GM19397 (cell line): ENCODE measurements around the gene DCBLD2.

Experiments
- ATAC-seq: cut with Tn5 transposase; IDR thresholded peaks from one replicate; pipeline ENCODE4 v1.9.1; 2021; ENCODE audit warnings: mild to moderate bottlenecking, moderate library complexity; ENCODE audit not compliant: unreplicated experiment

DCBLD2 gene

DNA sequence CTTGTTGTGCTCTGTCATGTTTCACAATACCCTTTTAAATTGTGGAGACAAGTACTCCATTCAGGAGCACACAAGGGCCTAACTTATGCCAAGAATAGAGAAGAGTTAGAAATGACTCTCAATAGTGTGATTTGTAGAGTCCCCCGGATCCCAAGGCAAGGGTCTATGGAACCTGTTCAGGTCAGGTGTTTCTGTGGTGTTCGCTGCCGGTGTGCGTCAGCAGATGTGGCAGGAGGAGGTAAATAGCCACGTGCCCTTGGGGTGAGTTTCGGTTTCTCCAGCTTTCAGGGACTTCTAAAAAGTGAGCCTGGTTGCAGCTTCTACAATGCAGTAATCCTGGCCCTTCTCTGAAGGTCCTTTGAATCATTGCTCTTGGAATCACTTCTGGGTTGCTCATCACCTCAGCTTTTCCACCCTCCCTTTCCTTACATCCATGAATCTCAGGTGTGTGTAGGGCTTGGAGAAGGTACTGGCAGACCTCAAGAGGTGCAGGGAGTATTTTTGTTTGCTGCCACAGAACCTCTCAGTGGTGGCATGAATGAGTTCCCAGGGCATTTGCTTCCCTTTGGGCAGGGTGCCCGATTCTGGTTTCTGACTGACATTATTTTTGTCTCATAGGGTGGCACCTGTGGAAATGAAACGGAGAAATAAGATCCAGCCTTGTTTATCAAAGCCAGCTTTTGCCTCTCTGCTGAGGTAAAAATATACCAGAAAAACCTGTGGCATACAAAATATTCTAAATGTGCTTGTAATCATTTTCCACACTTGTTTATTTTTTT lies 131.0 kb downstream of the DCBLD2 start:
- ATAC-seq, result no peak

DNA sequence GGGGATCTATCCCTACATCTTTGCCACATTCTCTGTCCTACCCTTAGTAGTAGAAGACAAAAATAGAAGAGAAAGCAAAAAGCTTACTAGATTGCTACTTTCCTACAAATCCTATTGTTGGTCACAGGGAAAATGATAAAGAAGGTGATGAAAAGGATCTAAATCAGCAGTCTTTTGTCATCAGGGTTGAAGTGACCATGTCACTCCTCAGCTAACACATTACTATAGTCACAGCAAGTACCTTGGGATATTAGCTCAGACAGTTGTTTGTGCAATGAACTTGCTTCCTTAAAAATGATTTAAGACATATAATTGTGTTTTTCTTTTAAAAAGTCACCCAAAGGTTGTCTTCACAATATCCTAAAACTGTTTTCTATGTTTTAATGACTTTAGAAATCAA lies 132.0 kb downstream of the DCBLD2 start:
- no peak for ATAC-seq

DNA sequence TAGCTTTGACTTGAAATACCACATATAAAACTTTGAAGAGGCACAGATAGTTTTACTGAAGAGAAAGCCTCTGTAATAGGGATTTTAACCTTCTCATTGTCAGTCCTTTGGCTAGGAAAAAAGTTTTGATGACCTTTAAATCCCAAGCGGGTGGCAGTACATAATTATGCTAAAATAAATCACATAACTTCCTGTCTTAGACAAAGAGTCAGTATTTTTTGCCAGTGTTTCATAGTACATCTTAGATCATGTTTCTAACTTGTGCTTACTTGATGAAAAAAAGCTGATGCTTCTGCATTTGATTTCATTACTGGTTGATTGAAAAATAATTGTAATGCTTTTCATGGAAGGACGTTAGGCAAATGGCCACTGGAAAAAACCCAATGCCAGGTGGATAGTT lies 132.5 kb downstream of the DCBLD2 start:
- no peak for ATAC-seq

DNA sequence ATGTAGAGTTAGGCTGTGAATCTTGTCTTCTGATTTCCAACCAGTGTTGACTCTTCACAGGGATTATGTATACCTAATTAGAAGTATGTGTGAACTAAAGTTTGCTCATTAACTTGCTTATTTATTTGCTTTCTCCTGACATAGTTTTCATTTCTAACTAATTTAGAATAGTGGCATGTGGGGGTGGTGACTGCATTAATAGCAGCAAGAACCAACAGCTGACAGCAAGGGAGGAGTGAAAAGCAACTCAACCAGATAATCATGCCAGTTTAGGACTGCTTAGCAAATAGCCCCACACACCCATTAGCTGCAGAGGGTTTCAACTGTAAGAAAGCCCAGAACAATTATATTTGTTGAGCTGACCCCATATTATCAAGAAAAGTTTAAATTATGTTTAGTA lies 134.6 kb downstream of the DCBLD2 start:
- ATAC-seq, result no peak

DNA sequence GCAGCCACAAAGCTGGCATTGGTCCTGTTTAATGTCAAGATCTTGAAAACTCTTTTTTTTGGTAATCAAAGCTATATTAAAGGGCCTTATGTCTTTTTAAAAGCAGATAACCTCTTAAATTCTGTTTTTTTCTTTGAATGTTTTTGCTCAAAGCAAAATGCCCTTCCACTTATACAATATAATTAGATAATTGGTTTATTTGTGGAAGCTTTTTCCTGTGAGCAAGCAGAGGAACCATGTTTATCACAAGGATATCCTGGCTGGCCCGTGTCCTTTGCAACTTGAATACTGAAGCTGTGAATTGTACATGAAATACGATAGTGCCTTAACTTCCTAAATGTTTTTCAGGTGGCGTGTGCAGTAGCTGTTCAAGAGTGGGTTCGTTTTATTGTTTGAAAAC lies 135.8 kb downstream of the DCBLD2 start:
- ATAC-seq, result no peak

DNA sequence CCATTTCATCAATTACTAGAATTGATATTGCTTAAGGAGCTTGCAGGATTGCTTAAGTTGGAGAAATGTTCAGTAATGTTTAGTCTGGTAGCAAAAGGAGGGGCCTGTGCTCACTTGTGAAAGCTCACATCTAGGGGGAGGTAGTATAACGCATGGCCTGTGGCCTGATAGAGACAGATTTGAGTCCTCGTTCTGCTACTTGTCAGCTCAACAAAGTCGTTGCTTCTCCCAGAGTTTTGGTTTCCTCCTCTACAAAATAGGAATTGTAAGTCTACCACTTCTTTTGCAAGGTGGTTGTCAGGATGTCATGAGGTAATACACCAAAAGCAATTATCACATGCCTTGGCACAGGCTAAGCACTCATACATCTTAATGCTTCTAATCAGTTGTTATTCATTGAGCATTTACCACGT lies 137.0 kb downstream of the DCBLD2 start:
- no peak for ATAC-seq

DNA sequence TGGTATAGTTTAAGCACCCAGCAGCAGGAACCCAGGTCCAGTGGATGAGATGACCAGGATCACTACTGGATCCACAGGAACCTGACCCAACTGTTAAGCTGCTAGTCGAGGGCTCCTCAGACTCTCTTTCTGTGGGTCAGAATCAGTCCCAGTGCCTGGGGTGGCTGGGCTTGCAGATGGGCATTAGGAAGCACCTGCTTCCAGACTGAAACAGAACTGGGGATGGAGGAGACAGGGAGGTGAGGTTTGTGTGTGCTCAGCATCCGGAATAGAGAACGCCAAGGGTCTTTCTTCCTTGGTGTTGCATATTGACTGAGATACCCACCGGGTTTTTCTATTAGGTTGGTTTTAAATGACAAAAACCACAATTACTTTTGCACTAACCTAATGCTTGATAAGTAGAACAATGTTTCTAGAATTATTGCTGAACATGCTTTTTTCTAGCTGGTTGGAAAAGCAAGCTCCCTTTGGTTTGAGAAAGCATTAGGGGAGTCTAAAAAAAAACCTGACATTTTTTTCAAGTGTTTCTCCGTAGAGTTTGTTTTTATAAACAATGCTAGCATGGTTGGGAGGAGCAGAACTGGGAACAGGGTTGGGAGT lies 137.6 kb downstream of the DCBLD2 start:
- ATAC-seq, result no peak

DNA sequence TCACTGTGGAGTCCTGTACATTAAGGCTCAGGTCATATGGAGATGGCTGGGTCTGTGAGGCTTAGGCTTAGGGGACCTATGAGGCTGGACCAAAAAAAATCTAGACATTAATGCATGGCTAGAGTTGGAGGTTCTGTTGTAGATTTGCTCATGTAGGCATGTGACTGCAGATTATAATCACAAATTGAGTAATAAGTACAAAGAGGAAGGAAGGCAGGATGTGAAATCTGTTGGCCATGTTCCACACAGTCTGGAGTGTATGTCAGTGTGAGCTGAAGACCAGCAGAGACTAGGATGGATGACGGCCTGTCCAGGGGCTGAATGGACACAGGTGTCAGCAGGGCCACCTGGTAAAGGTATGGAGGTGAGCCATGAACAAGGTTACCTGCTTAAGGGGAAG lies 138.4 kb downstream of the DCBLD2 start, which contains the start of gene ST3GAL6:
Gene ST3GAL6, plus strand, starts transcription at position 265 of the 400 bp plus-strand sequence. CDS start 5,101 bp downstream, outside the sequence.
- peak; percentile 42 for ATAC-seq

DNA sequence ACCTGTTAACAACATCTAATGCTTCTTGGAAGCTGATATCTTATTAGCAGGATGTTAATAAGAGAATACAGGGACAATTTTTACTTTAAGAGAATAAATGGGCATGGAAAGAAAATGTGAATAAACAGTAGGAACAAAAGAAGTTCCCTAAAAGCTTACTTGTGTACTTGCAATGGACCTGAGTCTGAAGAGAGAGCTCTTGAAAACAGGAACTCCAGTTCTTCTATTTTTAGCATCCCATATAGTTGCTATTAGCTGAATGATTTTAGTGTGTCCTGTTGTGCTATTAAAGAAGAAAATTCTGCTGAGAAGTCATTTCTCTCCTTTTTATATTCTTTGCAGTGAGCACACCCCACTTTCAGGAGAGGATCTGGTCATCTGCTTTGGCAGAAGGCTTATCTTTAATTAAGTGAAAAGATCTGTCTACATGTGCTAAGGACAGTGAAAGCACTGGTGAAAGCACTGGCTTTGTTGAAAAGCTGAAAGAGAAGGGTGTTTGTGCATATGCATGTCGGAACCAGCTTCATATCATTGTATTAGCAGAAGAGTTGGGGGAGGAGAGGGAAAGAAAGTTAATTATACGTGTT lies 139.8 kb downstream of the DCBLD2 start:
- no peak for ATAC-seq

DNA sequence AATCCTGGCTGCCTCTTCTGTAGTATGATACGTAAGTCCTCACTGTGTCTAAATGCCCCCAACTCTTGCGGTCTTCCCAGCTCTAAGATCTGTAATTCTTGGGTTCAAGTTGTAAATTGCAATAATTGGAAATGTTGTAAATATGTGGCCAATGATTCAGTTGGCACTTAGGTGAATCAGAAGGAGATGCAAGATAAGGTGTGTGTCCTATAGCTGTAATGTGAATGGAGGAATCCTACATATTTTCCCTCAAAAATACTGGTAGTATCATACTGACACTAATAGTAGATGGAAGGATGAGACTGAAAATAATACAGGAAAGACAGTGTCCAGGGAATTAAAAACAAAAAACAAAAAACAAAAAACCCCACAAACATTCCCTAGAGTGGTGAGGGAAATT lies 141.9 kb downstream of the DCBLD2 start:
- ATAC-seq, result no peak

DNA sequence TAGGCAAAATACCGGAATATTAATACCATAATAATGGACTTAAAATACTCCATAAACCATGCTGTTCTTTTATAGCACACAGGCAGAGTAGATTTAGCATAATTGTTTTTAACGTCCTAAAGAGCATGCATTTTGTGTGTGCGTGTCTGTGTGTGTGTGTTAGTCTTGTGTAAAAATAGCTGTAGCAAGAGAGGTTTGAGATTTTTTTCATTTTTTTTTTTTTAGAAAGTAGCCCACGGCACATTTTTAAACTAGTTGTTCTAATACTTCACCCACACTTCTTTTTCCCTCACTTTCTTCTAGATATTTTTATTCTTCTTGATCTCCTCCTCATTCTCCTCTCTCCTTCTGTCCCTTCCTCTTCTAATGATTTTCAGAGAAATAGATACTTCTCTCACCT lies 145.9 kb downstream of the DCBLD2 start:
- ATAC-seq, result no peak

DNA sequence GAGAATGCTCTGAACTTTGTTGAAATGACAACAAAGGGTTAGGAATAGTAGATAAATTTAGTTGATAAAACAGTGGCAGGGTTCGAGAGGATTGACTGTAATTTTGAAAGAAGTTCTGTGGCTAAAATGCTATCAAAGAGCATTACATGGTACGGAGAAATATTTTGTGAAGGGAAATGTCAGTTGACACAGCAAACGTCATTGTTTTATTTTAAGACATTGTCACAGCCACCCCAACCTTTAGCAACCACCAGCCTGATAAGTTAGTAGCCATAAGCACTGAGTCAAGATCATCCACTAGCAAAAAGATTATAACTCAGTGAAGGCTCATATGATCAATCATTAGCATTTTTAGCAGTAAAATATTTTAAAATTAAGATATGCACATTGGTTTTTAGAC lies 147.0 kb downstream of the DCBLD2 start:
- no peak for ATAC-seq

DNA sequence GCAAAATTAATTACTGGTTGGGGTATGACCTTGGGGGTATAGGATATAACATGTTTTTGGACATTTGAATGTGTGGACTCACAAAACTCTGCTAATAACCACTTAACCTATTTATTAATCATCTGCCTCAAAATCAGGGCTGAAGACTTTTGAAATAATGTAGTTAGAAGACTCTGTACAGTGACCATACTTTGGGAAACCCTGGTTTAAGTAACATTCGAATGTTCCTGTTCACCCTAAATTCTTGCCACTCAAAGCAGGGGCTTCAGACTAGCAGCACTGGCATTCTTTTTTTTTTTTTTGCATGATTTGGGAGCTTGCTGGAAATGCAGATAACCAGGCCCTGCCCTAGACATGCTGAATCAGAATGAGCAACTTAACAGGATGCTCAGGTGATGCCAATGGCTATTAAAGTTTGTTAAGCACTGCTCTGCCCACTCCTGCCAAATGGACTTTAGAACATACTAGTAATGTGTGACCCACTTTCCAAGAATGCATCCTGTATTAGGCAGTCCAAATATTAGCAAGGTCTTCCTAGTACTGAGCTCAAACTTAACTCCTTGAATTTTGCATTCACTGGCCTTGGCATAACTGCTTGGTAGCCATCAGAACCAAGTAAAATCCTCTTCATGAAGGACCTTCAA lies 151.1 kb downstream of the DCBLD2 start:
- no peak for ATAC-seq

DNA sequence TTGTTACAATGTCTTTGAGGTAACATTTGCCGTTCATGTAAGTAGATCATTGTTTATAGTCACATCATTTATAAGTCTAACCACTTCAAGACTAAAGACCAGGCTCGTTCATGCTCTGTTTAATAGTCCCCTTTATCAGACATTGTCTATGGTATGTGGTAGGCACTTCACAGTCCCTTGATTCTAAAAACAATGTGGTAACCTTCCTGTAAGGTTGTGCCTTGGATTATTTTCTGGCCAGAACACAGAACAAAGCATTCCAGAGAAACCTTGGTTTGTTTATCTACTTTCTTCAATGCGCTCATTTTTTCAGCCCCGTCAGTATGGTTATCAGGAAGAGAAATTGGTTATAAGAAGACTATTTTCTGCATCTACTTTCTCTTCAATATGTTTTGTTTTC lies 154.6 kb downstream of the DCBLD2 start:
- no peak for ATAC-seq

DNA sequence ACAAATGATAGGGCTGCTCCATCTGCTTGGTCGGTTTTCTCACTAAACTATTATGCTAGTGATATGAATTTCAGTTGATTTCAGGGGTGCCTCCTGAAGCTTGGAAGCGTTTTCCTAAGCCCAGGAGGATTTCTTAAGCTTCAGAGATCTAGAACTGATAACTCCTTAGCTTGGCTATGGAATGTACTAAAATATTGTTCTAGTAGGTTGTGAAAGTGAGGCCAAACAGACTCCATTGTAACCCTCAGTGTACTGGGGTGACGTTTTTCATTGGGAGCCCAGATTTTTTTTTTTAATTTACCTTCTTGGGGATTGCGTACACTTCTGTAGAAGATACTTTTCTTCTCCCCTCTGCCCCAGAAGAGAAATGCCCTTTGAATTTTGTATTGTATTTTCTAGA lies 155.4 kb downstream of the DCBLD2 start:
- no peak for ATAC-seq
